Islet precursor cell (in vitro differentiated cells): ENCODE measurements around the gene APOM.

Experiments used
- DNase-seq: peaks from one replicate; pipeline ENCODE4 v3.0.0-alpha.2; 2018

Gene APOM

GRCh38 chr6:31658983-31659648, 3.4 kb downstream of the APOM start:
- DNase-seq, result no peak

- DNase-seq, result no peak
Measured at GRCh38 chr6:31659649-31660380, 4.1 kb downstream of the APOM start.

- DNase-seq, result peak; percentile 88
Measured at GRCh38 chr6:31660381-31661261, 4.9 kb downstream of the APOM start, which contains the start of gene C6orf47. TSS of gene C6orf47 (minus strand) at chr6:31660778. CDS start at chr6:31659947, 831 bp downstream.

- no peak for DNase-seq
Measured at GRCh38 chr6:31661262-31662123, 5.8 kb downstream of the APOM start.

GRCh38 chr6:31662124-31662723, 6.5 kb downstream of the APOM start:
- no peak for DNase-seq

- no peak for DNase-seq
Measured at GRCh38 chr6:31663126-31663960, 7.6 kb downstream of the APOM start.

- peak; percentile 77 for DNase-seq
Measured at GRCh38 chr6:31663961-31664789, 8.5 kb downstream of the APOM start.

GRCh38 chr6:31664790-31665500, 9.3 kb downstream of the APOM start, which contains the start of gene GPANK1:
TSS of gene GPANK1 (minus strand) at chr6:31664997. CDS start at chr6:31664478, 519 bp downstream.
- DNase-seq, result peak; percentile 89

GRCh38 chr6:31665501-31666336, 10.0 kb downstream of the APOM start, which contains the start of gene CSNK2B:
TSS of gene CSNK2B (plus strand) at chr6:31666080. CDS start at chr6:31666832, 752 bp downstream.
- peak; percentile 99 for DNase-seq

- no peak for DNase-seq
Measured at GRCh38 chr6:31666337-31666965, 10.8 kb downstream of the APOM start.

GRCh38 chr6:31669676-31670075, 14.0 kb downstream of the APOM start, which contains the start of gene LY6G5B:
TSS of gene LY6G5B (plus strand) at chr6:31669976. CDS start at chr6:31670951, 975 bp downstream.
- no peak for DNase-seq

- no peak for DNase-seq
Measured at GRCh38 chr6:31676322-31676903, 20.7 kb downstream of the APOM start.

- no peak for DNase-seq
Measured at GRCh38 chr6:31676904-31677303, 21.2 kb downstream of the APOM start.

- no peak for DNase-seq
Measured at GRCh38 chr6:31677955-31678354, 22.3 kb downstream of the APOM start.

GRCh38 chr6:31680226-31681134, 24.8 kb downstream of the APOM start, which contains the start of gene LY6G5C:
TSS of gene LY6G5C (minus strand) at chr6:31681067. CDS start at chr6:31680373, 694 bp downstream.
- peak; percentile 89 for DNase-seq
